Measurements from ENCODE around the gene ZNF804B. TPM values are rescaled to one million over a fixed set of nuclear protein-coding genes. Genes with fewer than 3 reads are reported as not detected.

ZNF804B gene
- total RNA-seq, 1 experiment from 2014 or later, result not detected

DNA sequence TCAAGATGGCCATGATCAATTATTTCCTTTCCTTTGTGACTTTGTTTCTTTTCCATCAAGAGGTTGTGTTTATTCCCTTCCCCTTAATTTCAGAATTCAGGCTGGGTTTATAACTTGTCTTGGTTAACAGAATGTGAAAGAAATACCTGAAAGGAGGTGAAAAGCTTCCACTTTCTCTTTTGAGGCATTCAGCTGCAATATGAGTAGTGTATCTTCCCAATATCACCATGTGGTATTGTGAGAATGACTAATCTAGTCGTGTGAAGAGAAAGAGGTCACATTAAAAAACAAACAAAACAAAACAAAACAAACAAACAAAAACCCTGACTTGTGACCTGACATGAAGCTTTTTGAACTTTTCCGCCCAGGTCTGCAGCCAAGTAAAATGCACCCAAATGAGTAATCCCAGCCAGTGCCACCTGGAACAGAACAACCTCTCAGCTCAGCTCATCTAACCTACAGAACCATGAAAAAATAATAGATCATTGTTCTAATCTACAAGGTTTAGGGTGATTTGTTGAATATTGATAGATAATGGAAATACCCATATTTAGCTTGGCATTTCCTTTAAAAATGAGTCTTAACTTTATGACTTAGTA lies 106.9 kb downstream of the ZNF804B start:
- DNase-seq, result no peak
- H3K27ac ChIP-seq (ENCODE audit: low read length), result no peak overlapping the region
- no peak overlapping the region for H3K4me2 ChIP-seq (ENCODE audit: low read length)
- BruUV-seq (replicated peaks), result no TSS peak
- no peak for TF ChIP-seq CTCF (conservative IDR thresholded peaks at IDR 0.05; ENCODE audit: low read depth, low read length)
- TF ChIP-seq EZH2 (IDR thresholded peaks at IDR 0.05; ENCODE audit: low read length, unreplicated experiment), result no peak
- TF ChIP-seq EZH2phosphoT487 (IDR thresholded peaks at IDR 0.05; ENCODE audit: borderline replicate concordance, low read length), result no peak
- H3K9ac ChIP-seq (ENCODE audit: low read length), result no peak overlapping the region
- no peaks in the 10 kb centered on the region for H3K27me3 ChIP-seq (ENCODE audit: low read length)
- no peaks in the 10 kb centered on the region for H3K36me3 ChIP-seq (ENCODE audit: low read depth, low read length)
- H2AFZ ChIP-seq (ENCODE audit: low read length), result no peak overlapping the region
- CTCF ChIA-PET, result no interaction called here
- no peaks in the 10 kb centered on the region for H3K79me2 ChIP-seq (ENCODE audit: low read length)
- H3F3A ChIP-seq (ENCODE audit: low read length, unreplicated experiment), result no peaks in the 10 kb centered on the region
- ATAC-seq, result no peak
- H3K4me3 ChIP-seq (ENCODE audit: low read length), result no peak overlapping the region
- no peaks in the 10 kb centered on the region for H3K9me2 ChIP-seq (replicated peaks; ENCODE audit: low read length)
- POLR2A ChIA-PET (ENCODE audit: unreplicated experiment), result no interaction called here
- no peaks in the 10 kb centered on the region for H3K9me3 ChIP-seq (ENCODE audit: low read length)
- intact Hi-C loops (cut with micrococcal nuclease), result no loop called here
- no peaks in the 10 kb centered on the region for H4K20me1 ChIP-seq (ENCODE audit: low read length)
- H3K4me1 ChIP-seq (ENCODE audit: insufficient read depth, low read length), result no peaks in the 10 kb centered on the region

DNA sequence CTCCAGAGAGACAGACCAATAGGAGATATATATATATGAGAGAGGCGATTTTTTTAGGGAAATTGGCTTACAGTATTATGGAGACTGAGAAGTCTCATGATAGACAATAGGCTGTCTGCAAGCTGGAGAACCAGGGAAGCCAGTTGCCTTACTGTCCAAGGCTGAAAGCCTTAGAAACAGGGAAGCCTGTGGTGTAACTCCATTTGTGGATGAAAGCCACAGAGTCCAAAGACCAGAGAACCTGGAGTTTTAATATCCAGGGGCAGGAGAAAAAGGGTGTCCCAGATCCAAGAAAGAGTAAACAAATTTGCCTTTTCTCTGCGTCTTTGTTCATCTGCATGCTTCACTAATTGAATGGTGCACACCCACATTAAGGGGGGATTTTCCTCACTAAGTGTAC lies 107.7 kb downstream of the ZNF804B start:
- CTCF ChIA-PET, result no interaction called here
- DNase-seq, result no peak
- POLR2A ChIA-PET (ENCODE audit: unreplicated experiment), result no interaction called here

More for the DNA sequence above, 107.7 kb downstream of the ZNF804B start:
- no peak for TF ChIP-seq CTCF (conservative IDR thresholded peaks at IDR 0.05; ENCODE audit: low read depth, low read length)
- no peak for TF ChIP-seq EZH2 (IDR thresholded peaks at IDR 0.05; ENCODE audit: low read length, unreplicated experiment)
- no peak for TF ChIP-seq EZH2phosphoT487 (IDR thresholded peaks at IDR 0.05; ENCODE audit: borderline replicate concordance, low read length)
- no peak overlapping the region for H3K27ac ChIP-seq (ENCODE audit: low read length)
- no peaks in the 10 kb centered on the region for H3K27me3 ChIP-seq (ENCODE audit: low read length)
- no peaks in the 10 kb centered on the region for H3K36me3 ChIP-seq (ENCODE audit: low read depth, low read length)
- H3K79me2 ChIP-seq (ENCODE audit: low read length), result no peaks in the 10 kb centered on the region
- H3K4me2 ChIP-seq (ENCODE audit: low read length), result no peak overlapping the region
- no peak overlapping the region for H2AFZ ChIP-seq (ENCODE audit: low read length)
- no peak overlapping the region for H3K4me3 ChIP-seq (ENCODE audit: low read length)
- H4K20me1 ChIP-seq (ENCODE audit: low read length), result no peaks in the 10 kb centered on the region
- BruUV-seq (replicated peaks), result no TSS peak
- no peaks in the 10 kb centered on the region for H3K9me2 ChIP-seq (replicated peaks; ENCODE audit: low read length)
- no peak overlapping the region for H3K9ac ChIP-seq (ENCODE audit: low read length)
- ATAC-seq, result no peak
- intact Hi-C loops (cut with micrococcal nuclease), result no loop called here
- H3F3A ChIP-seq (ENCODE audit: low read length, unreplicated experiment), result no peaks in the 10 kb centered on the region
- H3K9me3 ChIP-seq (ENCODE audit: low read length), result no peaks in the 10 kb centered on the region
- no peaks in the 10 kb centered on the region for H3K4me1 ChIP-seq (ENCODE audit: insufficient read depth, low read length)
